ENCODE data around the gene RAB11FIP2. TPM values are rescaled to one million over a fixed set of nuclear protein-coding genes. Genes with fewer than 3 reads are reported as not detected.

RAB11FIP2 gene
- total and polyA plus RNA-seq, 2 of the 4 experiments (the other 2 are of a cell fraction) = 3.6 to 16.1 TPM

DNA sequence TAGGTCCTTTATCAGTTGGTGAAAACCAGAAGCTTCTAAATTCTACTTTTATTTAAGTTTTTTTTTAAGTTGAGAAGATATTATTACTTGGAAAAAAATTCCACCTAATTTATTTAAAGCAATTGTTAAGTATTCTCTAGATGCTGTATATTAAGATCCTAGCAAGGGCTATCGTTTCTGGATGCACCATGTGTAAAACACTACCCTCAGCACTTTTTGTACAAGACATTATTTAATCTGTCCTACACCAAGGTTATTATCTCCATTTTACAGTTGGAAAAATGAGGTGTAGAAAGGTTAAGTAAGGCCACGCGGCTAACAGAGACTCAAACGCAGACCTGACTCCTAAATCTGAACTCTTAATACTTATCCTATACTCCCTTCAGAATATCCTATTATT is 19.8 kb downstream of the RAB11FIP2 start:
- Histone ChIP-seq H3K56ac (ENCODE audit: extremely low read depth, insufficient read depth, low read length) (no peak overlapping the region), H2BK20ac (ENCODE audit: low read depth, low read length) (no peak overlapping the region), H4K8ac (ENCODE audit: low read depth in 2 of 2, low read length in 2 of 2) (no peak overlapping the region), H3K18ac (ENCODE audit: low read depth, low read length) (no peak overlapping the region), H2AFZ (replicated peaks; ENCODE audit: low read length, poor library complexity) (no peak overlapping the region), H2AK5ac (ENCODE audit: low read depth, low read length) (no peak overlapping the region), H2AK9ac (replicated peaks; ENCODE audit: low read depth, low read length, poor library complexity) (no peak overlapping the region), H3K23ac (ENCODE audit: low read depth, low read length) (no peak overlapping the region), H3K4me1 (ENCODE audit: control insufficient read depth, insufficient read depth, low read length) (no peaks in the 10 kb centered on the region), H3K79me1 (ENCODE audit: low read depth in 1 of 2, low read length in 2 of 2) (peaks cover 0 to 3% of the 10 kb centered on the region in 2 experiments; a peak in 1 of 4 replicates), H3K9me3 (ENCODE audit: control insufficient read depth, insufficient read depth, low read length) (no peaks in the 10 kb centered on the region), H3K4me3 (ENCODE audit: insufficient read depth, low read depth, low read length) (no peak overlapping the region), H3K27ac (ENCODE audit: insufficient read depth, low read length) (no peak overlapping the region), H4K20me1 (ENCODE audit: insufficient read depth, low read length) (no peaks in the 10 kb centered on the region), H3K14ac (replicated peaks; ENCODE audit: low read depth, low read length) (no peak overlapping the region), H3K27me3 (ENCODE audit: control insufficient read depth, insufficient read depth, low read length) (no peaks in the 10 kb centered on the region), H3K36me3 (ENCODE audit: control insufficient read depth, insufficient read depth, low read length) (no peaks in the 10 kb centered on the region; the same call in 1 of the 2 replicates), H3K4ac (ENCODE audit: low read depth, low read length) (no peak overlapping the region), H2BK15ac (ENCODE audit: low read depth, low read length) (no peak overlapping the region), H2BK5ac (ENCODE audit: low read depth, low read length, poor library complexity, severe bottlenecking) (no peak overlapping the region), H4K91ac (ENCODE audit: insufficient read depth, low read depth, low read length) (no peak overlapping the region), H2BK120ac (ENCODE audit: low read depth, low read length) (no peak overlapping the region), H3K9ac (ENCODE audit: low read depth, low read length) (no peak overlapping the region), H3K9me1 (ENCODE audit: insufficient read depth, low read length) (0 out of 2 replicates have a peak, but pooled peaks cover 4% of the 10 kb centered on the region), H3K4me2 (ENCODE audit: low read depth, low read length) (no peak overlapping the region), H4K5ac (ENCODE audit: low read depth, low read length) (no peak overlapping the region)
- intact Hi-C loops (cut with micrococcal nuclease) (no loop called here), dilution Hi-C loops (cut with HindIII; ENCODE audit: low sequenced_read_pairs, unreplicated experiment) (no loop called here), in situ Hi-C loops (cut with MboI; ENCODE audit: low sequenced_read_pairs) (no loop called here)
- no peak for DNase-seq
- no CpG with 5 or more reads among the region's 4 CpGs for WGBS, 2 experiments (ENCODE audit: extremely low coverage in 2 of 2, insufficient read length in 1 of 2)
- BruUV-seq (replicated peaks) = no TSS peak
- ChIA-PET CTCF (no interaction called here), POLR2A (ENCODE audit: unreplicated experiment) (no interaction called here)
- ATAC-seq (ENCODE audit: low read depth) = no peak
- TF ChIP-seq MAFK (IDR thresholded peaks at IDR 0.05; ENCODE audit: low read depth, low read length) = peak; percentile 55
- TF ChIP-seq RCOR1 (IDR thresholded peaks at IDR 0.05; ENCODE audit: insufficient replicate concordance, low read length) = no peak
